Neuronal stem cell (in vitro differentiated cells): ENCODE measurements around the gene OTP.

ENCODE experiments used
- DNase-seq: peaks from one replicate; pipeline ENCODE4 v3.0.0-alpha.2; 2013; ENCODE audit warnings: low spot score
- H2AFZ ChIP-seq: one replicate; pipeline ENCODE4 v1.6.1; 2013; ENCODE audit warnings: mild to moderate bottlenecking, low read length, inconsistent platforms
- H2AK5ac ChIP-seq: 2 replicates; pipeline ENCODE4 v1.6.1; 2013; ENCODE audit warnings: low read depth, mild to moderate bottlenecking, inconsistent platforms, low read length, moderate library complexity, mixed read lengths
- H2BK120ac ChIP-seq: 2 replicates; pipeline ENCODE4 v1.6.1; 2013; ENCODE audit warnings: low read depth, mild to moderate bottlenecking, inconsistent platforms, low read length, moderate library complexity, mixed read lengths
- H2BK12ac ChIP-seq: one replicate; pipeline ENCODE4 v1.6.1; 2013; ENCODE audit warnings: low read length, inconsistent platforms
- H2BK15ac ChIP-seq: 2 replicates; pipeline ENCODE4 v1.6.1; 2013; ENCODE audit warnings: mild to moderate bottlenecking, low read length, inconsistent platforms, mixed read lengths
- H2BK5ac ChIP-seq: one replicate; pipeline ENCODE4 v1.6.1; 2013; ENCODE audit warnings: inconsistent platforms, mild to moderate bottlenecking, low read length, moderate library complexity
- H3K14ac ChIP-seq: one replicate; pipeline ENCODE4 v1.6.1; 2013; ENCODE audit warnings: low read length, inconsistent platforms
- H3K18ac ChIP-seq: 2 replicates; pipeline ENCODE4 v1.6.1; 2013; ENCODE audit warnings: low read length, inconsistent platforms
- H3K23ac ChIP-seq: 2 replicates; pipeline ENCODE4 v1.6.1; 2013; ENCODE audit warnings: low read depth, mild to moderate bottlenecking, mixed read lengths, low read length, inconsistent platforms; ENCODE audit not compliant: poor library complexity
- H3K27ac ChIP-seq: replicated peaks from 3 replicates; pipeline ENCODE4 v1.5.1; 2013; ENCODE audit warnings: low read length, inconsistent platforms
- H3K27me3 ChIP-seq, 3 experiments: 2 replicates each; pipeline ENCODE4 v1.6.1; 2013; ENCODE audit warnings: low read length in 3 of 3, mild to moderate bottlenecking in 2 of 3, inconsistent platforms in 1 of 3, low read depth in 1 of 3, mixed read lengths in 1 of 3, moderate library complexity in 1 of 3; ENCODE audit not compliant: control insufficient read depth in 3 of 3, insufficient read depth in 3 of 3
- H3K36me3 ChIP-seq, 2 donors: replicated peaks in 1 of 2; 2 replicates each; pipeline ENCODE4 v1.6.1; 2013; ENCODE audit warnings: low read length in 2 of 2; ENCODE audit not compliant: control insufficient read depth in 2 of 2, insufficient read depth in 2 of 2
- H3K4ac ChIP-seq: 2 replicates; pipeline ENCODE4 v1.6.1; 2013; ENCODE audit warnings: inconsistent platforms, mild to moderate bottlenecking, low read length, moderate library complexity
- H3K4me1 ChIP-seq, 2 donors: 1 replicate in 1 of 2; 2 replicates in 1 of 2; pipeline ENCODE4 v1.6.1; 2013; ENCODE audit warnings: low read length in 2 of 2, low read depth in 1 of 2; ENCODE audit not compliant: control insufficient read depth in 2 of 2, insufficient read depth in 1 of 2
- H3K4me2 ChIP-seq: one replicate; pipeline ENCODE4 v1.6.1; 2013; ENCODE audit warnings: mild to moderate bottlenecking, low read length, inconsistent platforms; ENCODE audit not compliant: insufficient read depth, poor library complexity, severe bottlenecking
- H3K4me3 ChIP-seq, 2 donors: 2 replicates each; pipeline ENCODE4 v1.5.1; 2013; ENCODE audit warnings: low read length in 2 of 2, mild to moderate bottlenecking in 2 of 2, inconsistent platforms in 1 of 2, moderate library complexity in 1 of 2
- H3K79me1 ChIP-seq: one replicate; pipeline ENCODE4 v1.6.1; 2013; ENCODE audit warnings: low read depth, mild to moderate bottlenecking, inconsistent platforms, low read length, moderate library complexity
- H3K9ac ChIP-seq: one replicate; pipeline ENCODE4 v1.6.1; 2013; ENCODE audit warnings: mild to moderate bottlenecking, low read depth, low read length, inconsistent platforms; ENCODE audit not compliant: poor library complexity
- H3K9me3 ChIP-seq, 2 donors: replicated peaks in 1 of 2; 2 replicates each; pipeline versions ENCODE3 to v1.6.1; 2013; ENCODE audit warnings: low read length in 2 of 2, mild to moderate bottlenecking in 2 of 2, inconsistent platforms in 1 of 2, low read depth in 1 of 2, mixed read lengths in 1 of 2, moderate library complexity in 1 of 2; ENCODE audit not compliant: control insufficient read depth in 2 of 2, insufficient read depth in 1 of 2
- H4K8ac ChIP-seq: one replicate; pipeline ENCODE4 v1.6.1; 2013; ENCODE audit warnings: low read depth, mild to moderate bottlenecking, inconsistent platforms, low read length, moderate library complexity
- H4K91ac ChIP-seq: one replicate; pipeline ENCODE4 v1.6.1; 2013; ENCODE audit warnings: low read length, low read depth, mild to moderate bottlenecking, inconsistent platforms; ENCODE audit not compliant: poor library complexity
- WGBS, 2 donors: extraction: QIAGEN DNeasy Blood & Tissue Kit; methylation state at CpG; one replicate each; pipeline ENCODE4 v1.1.7; 2013; ENCODE audit warnings: missing lambda C conversion rate in 2 of 2, mixed read lengths in 1 of 2; ENCODE audit not compliant: insufficient read length in 2 of 2, insufficient replicate concordance in 1 of 2; ENCODE audit errors: extremely low coverage in 2 of 2; 5-methylcytosine and 5-hydroxymethylcytosine counted together

Gene OTP

DNA sequence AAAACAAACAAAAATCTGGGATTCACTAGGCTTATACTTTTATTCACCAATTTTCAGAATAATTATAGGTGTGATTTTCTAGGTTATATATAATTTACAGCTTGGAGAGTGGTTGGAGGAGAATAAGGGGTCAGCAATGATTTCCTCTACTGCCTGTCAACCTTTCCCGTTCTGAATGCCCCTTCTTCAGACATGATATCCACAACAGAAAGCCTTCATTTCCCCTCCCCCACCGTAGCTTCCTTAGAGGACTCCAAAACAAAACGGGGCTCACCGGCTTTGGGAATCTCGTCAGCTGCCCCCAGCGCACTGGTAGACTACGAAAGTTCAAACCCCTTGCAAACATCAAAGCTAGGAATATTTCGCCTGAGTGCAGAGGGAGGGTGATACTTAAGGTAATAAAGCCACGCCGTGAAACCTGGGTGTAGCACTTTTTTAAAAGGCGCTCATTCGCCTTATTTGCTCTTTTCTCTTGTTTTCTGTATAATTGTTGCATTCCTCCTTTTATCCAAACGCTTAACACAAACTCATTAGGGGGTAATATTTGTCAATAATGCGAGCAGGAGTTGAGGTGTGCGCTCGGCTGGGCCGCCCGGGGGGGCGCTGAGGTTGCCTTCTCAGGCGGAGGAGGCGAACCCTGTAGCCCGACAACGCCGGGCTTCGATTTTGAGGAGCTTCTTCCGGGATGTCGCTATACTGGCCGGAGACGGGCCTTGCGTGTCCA is 2.4 kb downstream of the OTP start:
- Histone ChIP-seq H3K27me3 (peaks cover 39 to 100% (median 79%) of the 10 kb centered on the region in 3 experiments), H3K27ac (no peak overlapping the region), H3K23ac (peak overlapping the region; percentile 97), H3K4ac (no peak overlapping the region), H2BK5ac (no peak overlapping the region), H2BK15ac (no peak overlapping the region), H3K4me3 (no peak overlapping the region), H3K79me1 (no peaks in the 10 kb centered on the region), H3K36me3 (no peaks in the 10 kb centered on the region), H2AFZ (no peak overlapping the region), H2AK5ac (no peak overlapping the region), H2BK12ac (no peak overlapping the region), H3K4me1 (peaks cover 7% of the 10 kb centered on the region in 2 donors), H4K8ac (no peak overlapping the region), H3K9ac (no peak overlapping the region), H3K18ac (no peak overlapping the region), H3K14ac (no peak overlapping the region), H3K4me2 (no peak overlapping the region), H2BK120ac (no peak overlapping the region), H3K9me3 (peaks cover 0 to 1% of the 10 kb centered on the region in 2 donors), H4K91ac (no peak overlapping the region)
- DNase-seq = no peak
- no CpG with 5 or more reads among the region's 30 CpGs for WGBS, 2 donors

DNA sequence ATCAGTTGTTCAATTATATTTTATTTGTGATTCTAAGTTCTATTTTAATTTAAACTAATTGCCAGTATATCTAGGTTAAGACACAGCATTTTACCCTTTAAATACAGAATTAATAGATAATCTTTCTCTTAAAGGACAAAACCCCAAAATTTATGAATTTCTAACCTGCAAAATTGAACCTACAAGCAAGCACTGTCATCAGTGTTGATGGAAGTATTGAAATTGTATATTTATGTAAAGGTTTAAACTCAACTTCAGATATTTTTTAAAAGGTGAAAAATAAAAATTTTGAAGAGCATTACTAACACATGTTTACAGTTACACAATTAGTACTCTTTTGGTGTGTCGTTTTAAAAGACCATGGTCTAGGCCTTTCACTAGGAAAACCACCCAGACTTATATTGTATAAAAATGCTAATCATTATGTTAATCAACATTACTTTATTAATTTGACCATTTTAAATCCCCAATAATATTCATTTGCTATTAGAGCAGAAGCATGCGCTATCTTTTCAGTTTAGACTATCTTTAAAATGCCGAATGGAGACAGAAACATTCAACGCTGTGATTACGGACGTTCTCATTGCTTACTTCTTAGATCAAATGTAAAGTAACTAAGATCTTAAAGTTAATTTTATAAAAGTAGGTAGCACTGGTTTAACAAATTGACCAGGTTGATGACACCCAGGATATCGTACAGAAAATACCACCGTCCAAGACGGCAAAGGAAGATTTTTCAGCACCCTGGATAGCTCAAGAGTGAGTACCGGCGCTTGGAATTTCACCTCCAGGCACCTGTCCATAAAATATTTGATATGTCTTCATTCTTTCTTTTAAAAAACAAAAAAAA is 3.2 kb downstream of the OTP start:
- no peak overlapping the region for H3K23ac ChIP-seq

DNA sequence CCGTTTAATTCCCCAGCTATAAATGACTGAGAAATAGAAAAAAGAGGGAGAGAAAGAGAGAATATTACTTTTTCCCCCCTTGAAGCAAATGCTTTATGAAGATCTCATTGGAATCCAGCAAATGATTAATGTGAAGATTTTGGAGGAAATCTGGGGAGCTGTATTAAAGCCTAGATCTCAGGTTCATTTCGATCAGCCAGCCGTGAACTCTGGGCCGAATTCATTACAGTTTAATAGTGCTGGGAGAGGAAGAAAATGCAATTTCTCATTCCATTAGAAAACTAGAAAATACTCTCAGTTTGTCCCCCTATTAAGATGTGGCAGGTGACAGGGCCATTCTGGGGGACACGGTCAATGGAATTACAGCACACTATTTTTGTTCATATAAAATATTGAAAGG is 4.8 kb downstream of the OTP start:
- Histone ChIP-seq H3K4me2 (no peak overlapping the region), H3K14ac (no peak overlapping the region), H3K18ac (no peak overlapping the region), H4K8ac (no peak overlapping the region), H2AK5ac (no peak overlapping the region), H3K27me3 (peaks cover 52 to 100% (median 84%) of the 10 kb centered on the region in 3 experiments), H2BK12ac (no peak overlapping the region), H3K4ac (no peak overlapping the region), H3K4me1 (peaks cover 4 to 6% of the 10 kb centered on the region in 2 donors), H3K23ac (no peak overlapping the region), H2BK15ac (no peak overlapping the region), H3K36me3 (no peaks in the 10 kb centered on the region), H3K9ac (no peak overlapping the region), H2AFZ (no peak overlapping the region), H3K4me3 (no peak overlapping the region), H4K91ac (no peak overlapping the region), H3K79me1 (no peaks in the 10 kb centered on the region), H2BK5ac (no peak overlapping the region), H3K9me3 (peaks cover 0 to 1% of the 10 kb centered on the region in 2 donors), H2BK120ac (no peak overlapping the region), H3K27ac (no peak overlapping the region)
- DNase-seq = no peak
- no CpG with 5 or more reads among the region's 5 CpGs for WGBS, 2 donors

More for the DNA sequence above, 3.2 kb downstream of the OTP start:
- Histone ChIP-seq H2BK12ac (no peak overlapping the region), H3K18ac (no peak overlapping the region), H3K9ac (no peak overlapping the region), H4K8ac (no peak overlapping the region), H3K14ac (no peak overlapping the region), H3K27ac (no peak overlapping the region), H3K36me3 (no peaks in the 10 kb centered on the region), H3K4ac (no peak overlapping the region), H3K4me3 (no peak overlapping the region), H2AFZ (no peak overlapping the region), H3K79me1 (no peaks in the 10 kb centered on the region), H2BK5ac (no peak overlapping the region), H3K27me3 (peaks cover 41 to 100% (median 79%) of the 10 kb centered on the region in 3 experiments), H3K4me2 (no peak overlapping the region), H4K91ac (no peak overlapping the region), H2BK15ac (no peak overlapping the region), H2BK120ac (no peak overlapping the region), H3K9me3 (peaks cover 0 to 1% of the 10 kb centered on the region in 2 donors), H2AK5ac (no peak overlapping the region), H3K4me1 (peaks cover 10% of the 10 kb centered on the region in 2 donors)
- no peak for DNase-seq
- WGBS, 2 donors = no CpG with 5 or more reads among the region's 11 CpGs

GRCh38 chr5:77633207-77633675 is 5.3 kb downstream of the OTP start:
- no peak overlapping the region for H3K9ac ChIP-seq
- peaks cover 0 to 1% of the 10 kb centered on the region in 2 donors for H3K9me3 ChIP-seq
- H3K18ac ChIP-seq = no peak overlapping the region
- H2BK12ac ChIP-seq = no peak overlapping the region
- WGBS, 2 donors = no CpG with 5 or more reads among the region's 8 CpGs
- no peak overlapping the region for H4K91ac ChIP-seq
- H3K4me2 ChIP-seq = no peak overlapping the region
- H3K27me3 ChIP-seq = peaks cover 54 to 100% (median 83%) of the 10 kb centered on the region in 3 experiments
- no peaks in the 10 kb centered on the region for H3K79me1 ChIP-seq
- H3K36me3 ChIP-seq = no peaks in the 10 kb centered on the region
- no peak overlapping the region for H3K4me3 ChIP-seq
- no peak overlapping the region for H2BK5ac ChIP-seq
- no peak overlapping the region for H2AK5ac ChIP-seq
- DNase-seq = no peak
- H3K4ac ChIP-seq = no peak overlapping the region
- no peak overlapping the region for H3K23ac ChIP-seq
- H2BK15ac ChIP-seq = no peak overlapping the region
- no peak overlapping the region for H3K27ac ChIP-seq
- no peak overlapping the region for H2BK120ac ChIP-seq
- H2AFZ ChIP-seq = no peak overlapping the region
- H4K8ac ChIP-seq = no peak overlapping the region
- H3K4me1 ChIP-seq = peaks cover 3 to 6% of the 10 kb centered on the region in 2 donors
- H3K14ac ChIP-seq = no peak overlapping the region
